H9 (cell line): ENCODE measurements around the gene PDE8A. TPM values are rescaled to one million over a fixed set of nuclear protein-coding genes. Genes with fewer than 3 reads are reported as not detected.

Experiments
- DNase-seq: peaks from one replicate; pipeline ENCODE4 v3.0.0-alpha.2; 2017
- H2AFZ ChIP-seq: one replicate; pipeline ENCODE4 v1.6.1; 2013; ENCODE audit warnings: mild to moderate bottlenecking, low read length, control low read depth, moderate library complexity
- H2AK5ac ChIP-seq: 2 replicates; pipeline ENCODE4 v1.6.1; 2013; ENCODE audit warnings: low read length, control low read depth, mixed read lengths; ENCODE audit not compliant: insufficient read length
- H2BK120ac ChIP-seq: one replicate; pipeline ENCODE4 v1.6.1; 2013; ENCODE audit warnings: low read depth, mild to moderate bottlenecking, low read length, control low read depth, inconsistent platforms; ENCODE audit not compliant: poor library complexity, severe bottlenecking
- H2BK12ac ChIP-seq: 2 replicates; pipeline ENCODE4 v1.6.1; 2013; ENCODE audit warnings: low read length, control low read depth, mixed read lengths, low read depth; ENCODE audit not compliant: insufficient read length
- H2BK15ac ChIP-seq: 2 replicates; pipeline ENCODE4 v1.6.1; 2013; ENCODE audit warnings: low read depth, low read length, control low read depth
- H2BK20ac ChIP-seq: one replicate; pipeline ENCODE4 v1.6.1; 2013; ENCODE audit warnings: low read depth, mild to moderate bottlenecking, low read length, control low read depth, inconsistent platforms; ENCODE audit not compliant: poor library complexity, severe bottlenecking
- H2BK5ac ChIP-seq: 2 replicates; pipeline ENCODE4 v1.6.1; 2013; ENCODE audit warnings: low read length, control low read depth, mixed read lengths; ENCODE audit not compliant: insufficient read length
- H3K14ac ChIP-seq: 2 replicates; pipeline ENCODE4 v1.6.1; 2013; ENCODE audit warnings: low read length, control low read depth; ENCODE audit not compliant: insufficient read depth
- H3K18ac ChIP-seq: 2 replicates; pipeline ENCODE4 v1.6.1; 2013; ENCODE audit warnings: low read depth, mild to moderate bottlenecking, mixed read lengths, low read length, control low read depth; ENCODE audit not compliant: insufficient read length
- H3K23ac ChIP-seq: 2 replicates; pipeline ENCODE4 v1.6.1; 2013; ENCODE audit warnings: low read length, control low read depth, mixed read lengths, low read depth; ENCODE audit not compliant: insufficient read length
- H3K23me2 ChIP-seq: 2 replicates; pipeline ENCODE4 v1.6.1; 2013; ENCODE audit warnings: low read depth, mild to moderate bottlenecking, mixed read lengths, low read length, control low read depth; ENCODE audit not compliant: insufficient read length, poor library complexity, severe bottlenecking
- H3K27ac ChIP-seq: 2 replicates; pipeline ENCODE4 v1.5.1; 2013; ENCODE audit warnings: low read length, control low read depth, mixed read lengths, low read depth; ENCODE audit not compliant: insufficient read length
- H3K27me3 ChIP-seq: 2 replicates; pipeline ENCODE4 v1.6.1; 2013; ENCODE audit warnings: low read length, control low read depth, inconsistent platforms; ENCODE audit not compliant: insufficient read depth
- H3K4ac ChIP-seq: 2 replicates; pipeline ENCODE4 v1.6.1; 2013; ENCODE audit warnings: low read depth, mild to moderate bottlenecking, control low read depth, inconsistent platforms, low read length, moderate library complexity
- H3K4me1 ChIP-seq: 2 replicates; pipeline ENCODE4 v1.6.1; 2013; ENCODE audit warnings: low read length, control low read depth, inconsistent platforms; ENCODE audit not compliant: insufficient read depth
- H3K4me2 ChIP-seq: 2 replicates; pipeline ENCODE4 v1.6.1; 2013; ENCODE audit warnings: low read length, control low read depth, mixed read lengths; ENCODE audit not compliant: insufficient read length, insufficient read depth
- H3K56ac ChIP-seq: 2 replicates; pipeline ENCODE4 v1.6.1; 2013; ENCODE audit warnings: low read depth, mild to moderate bottlenecking, mixed read lengths, low read length, control low read depth; ENCODE audit not compliant: insufficient read length
- H3K79me1 ChIP-seq: 2 replicates; pipeline ENCODE4 v1.6.1; 2013; ENCODE audit warnings: low read depth, mild to moderate bottlenecking, moderate library complexity, low read length, control low read depth, inconsistent platforms; ENCODE audit not compliant: insufficient read depth, poor library complexity, severe bottlenecking
- H3K79me2 ChIP-seq: 2 replicates; pipeline ENCODE4 v1.6.1; 2013; ENCODE audit warnings: low read length, control low read depth, inconsistent platforms; ENCODE audit not compliant: insufficient read depth
- H3K9ac ChIP-seq: 2 replicates; pipeline ENCODE4 v1.6.1; 2013; ENCODE audit warnings: low read length, control low read depth, mixed read lengths; ENCODE audit not compliant: insufficient read length; ENCODE audit errors: extremely low read depth
- H3K9me3 ChIP-seq: one replicate; pipeline ENCODE4 v1.6.1; 2013; ENCODE audit warnings: low read depth, low read length, inconsistent platforms; ENCODE audit not compliant: control insufficient read depth
- H3T11ph ChIP-seq: one replicate; pipeline ENCODE4 v1.6.1; 2013; ENCODE audit warnings: mild to moderate bottlenecking, low read length, control low read depth, inconsistent platforms
- H4K20me1 ChIP-seq: one replicate; pipeline ENCODE4 v1.6.1; 2013; ENCODE audit not compliant: control insufficient read depth, insufficient read length, insufficient read depth
- H4K5ac ChIP-seq: 2 replicates; pipeline ENCODE4 v1.6.1; 2013; ENCODE audit warnings: low read depth, mild to moderate bottlenecking, mixed read lengths, low read length, control low read depth; ENCODE audit not compliant: insufficient read length
- H4K8ac ChIP-seq: replicated peaks from 2 replicates; pipeline ENCODE4 v1.6.1; 2013; ENCODE audit warnings: low read length, control low read depth, mixed read lengths, low read depth; ENCODE audit not compliant: insufficient read length
- H4K91ac ChIP-seq: 2 replicates; pipeline ENCODE4 v1.6.1; 2013; ENCODE audit warnings: low read depth, mild to moderate bottlenecking, moderate library complexity, mixed read lengths, low read length, control low read depth; ENCODE audit not compliant: insufficient read length
- H3K27ac Mint-ChIP-seq, 3 experiments: 2 replicates in 2 of 3; 3 replicates in 1 of 3; pipeline ENCODE4 v1.8.0; 2020 to 2021; ENCODE audit warnings: mixed read lengths in 3 of 3, mild to moderate bottlenecking in 1 of 3, moderate library complexity in 1 of 3
- H3K27me3 Mint-ChIP-seq: 2 replicates; pipeline ENCODE4 v1.8.0; 2021; ENCODE audit warnings: low read depth, mild to moderate bottlenecking, moderate library complexity, mixed read lengths
- H3K36me3 Mint-ChIP-seq, 3 experiments: 2 replicates in 2 of 3; 3 replicates in 1 of 3; pipeline ENCODE4 v1.8.0; 2020 to 2021; ENCODE audit warnings: low read depth in 3 of 3, mixed read lengths in 3 of 3; ENCODE audit not compliant: insufficient read depth in 1 of 3
- H3K4me1 Mint-ChIP-seq, 2 experiments: 2 replicates each; pipeline ENCODE4 v1.8.0; 2020; ENCODE audit warnings: mixed read lengths in 2 of 2
- H3K4me3 Mint-ChIP-seq, 2 experiments: 2 replicates in 1 of 2; 3 replicates in 1 of 2; pipeline ENCODE4 v1.8.0; 2020 to 2021; ENCODE audit warnings: mild to moderate bottlenecking in 2 of 2, mixed read lengths in 2 of 2, moderate library complexity in 1 of 2
- H3K9me3 Mint-ChIP-seq, 2 experiments: 2 replicates in 1 of 2; 3 replicates in 1 of 2; pipeline ENCODE4 v1.8.0; 2020; ENCODE audit warnings: mild to moderate bottlenecking in 2 of 2, mixed read lengths in 2 of 2, moderate library complexity in 1 of 2
- CTCF ChIP-seq: fragments of 200-600 bp; sonication (generic); conservative IDR thresholded peaks from 3 replicates; pipeline ENCODE4 v1.8.0; 2021; ENCODE audit warnings: antibody characterized with exemption, mild to moderate bottlenecking
- WGBS: extraction: QIAGEN DNeasy Blood & Tissue Kit; methylation state at CpG from one replicate; pipeline ENCODE4 v1.1.7; 2013; ENCODE audit warnings: missing lambda C conversion rate, low lambda C conversion rate, mixed read lengths; ENCODE audit not compliant: insufficient read length; ENCODE audit errors: extremely low coverage; 5-methylcytosine and 5-hydroxymethylcytosine counted together
- total RNA-seq: library from RNA; stranded (reverse); gene quantifications from 2 replicates; pipeline ENCODE4 v1.2.1, GENCODE V29; 2021

Gene PDE8A
- total RNA-seq, 1 experiment from 2014 or later = 9.3 TPM

DNA sequence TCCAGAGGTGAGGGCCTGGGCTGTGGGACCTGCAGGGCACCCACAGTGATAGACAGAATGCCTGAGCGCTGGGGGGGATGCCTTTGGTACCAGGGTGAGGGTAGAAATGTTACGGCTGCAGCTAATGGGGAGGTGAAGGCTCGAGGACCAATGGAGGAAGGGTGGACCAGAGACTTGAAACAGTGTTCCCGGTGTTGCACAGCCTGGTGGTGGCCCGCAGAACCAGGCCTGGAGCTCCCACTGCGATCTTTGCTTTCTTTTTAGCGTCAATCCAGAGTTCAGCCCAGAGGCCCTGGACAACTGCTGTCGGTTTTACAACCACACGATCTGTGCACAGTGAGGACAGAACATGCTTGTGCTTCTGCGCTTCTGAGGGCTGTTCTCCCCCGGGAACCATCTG, 36.8 kb upstream of the PDE8A start:
- H3K4me1 ChIP-seq = no peaks in the 10 kb centered on the region
- no CpG with 5 or more reads among the region's 11 CpGs for WGBS
- H3K27me3 ChIP-seq = no peaks in the 10 kb centered on the region
- H3K18ac ChIP-seq = no peak overlapping the region
- H3K9me3 ChIP-seq = no peaks in the 10 kb centered on the region
- H4K91ac ChIP-seq = no peak overlapping the region
- no peak overlapping the region for H2BK15ac ChIP-seq
- no peak overlapping the region for H3K4me2 ChIP-seq
- no peak overlapping the region for H2AK5ac ChIP-seq
- H3K56ac ChIP-seq = no peak overlapping the region
- no peak for TF ChIP-seq CTCF
- H3K4ac ChIP-seq = no peak overlapping the region
- no peaks in the 10 kb centered on the region for H3K23me2 ChIP-seq
- H3K79me2 ChIP-seq = no peaks in the 10 kb centered on the region
- no peaks in the 10 kb centered on the region for H3K9me3 Mint-ChIP-seq
- H2BK20ac ChIP-seq = no peak overlapping the region
- no peak overlapping the region for H2BK5ac ChIP-seq
- no peaks in the 10 kb centered on the region for H3K4me1 Mint-ChIP-seq
- H3K9ac ChIP-seq = no peak overlapping the region
- no peak overlapping the region for H2BK12ac ChIP-seq
- H4K20me1 ChIP-seq = no peaks in the 10 kb centered on the region
- H3K36me3 Mint-ChIP-seq = no peaks in the 10 kb centered on the region
- H2AFZ ChIP-seq = no peak overlapping the region
- no peak overlapping the region for H3K4me3 Mint-ChIP-seq
- no peak for DNase-seq
- no peaks in the 10 kb centered on the region for H3K27me3 Mint-ChIP-seq
- no peak overlapping the region for H3K14ac ChIP-seq
- H4K8ac ChIP-seq = no peak overlapping the region
- H4K5ac ChIP-seq = no peak overlapping the region
- no peaks in the 10 kb centered on the region for H3K79me1 ChIP-seq
- no peak overlapping the region for H2BK120ac ChIP-seq
- H3T11ph ChIP-seq = no peak overlapping the region
- no peak overlapping the region for H3K27ac ChIP-seq
- H3K23ac ChIP-seq = no peak overlapping the region
- no peak overlapping the region; a peak in 1 of 7 replicates for H3K27ac Mint-ChIP-seq
